Activated CD4-positive, alpha-beta memory T cell treated with anti-CD3 and anti-CD28 coated beads for 36 hours (primary cell): ENCODE data around the gene TTL. TPM values are rescaled to one million over a fixed set of nuclear protein-coding genes. Genes with fewer than 3 reads are reported as not detected.

Experiments used
- CTCF ChIA-PET: fragments of 350-600 bp; sonication (Branson Sonifier 250); formaldehyde crosslinking; loops from one replicate; lab custom pipeline; 2021; ENCODE audit warnings: antibody characterized with exemption, inconsistent platforms; lab: Charles Lee
- POLR2A ChIA-PET: fragments of 350-600 bp; sonication (Branson Sonifier 250); formaldehyde crosslinking; loops from one replicate; lab custom pipeline; 2021; ENCODE audit warnings: antibody characterized with exemption; lab: Charles Lee
- DNase-seq: peaks from one replicate; pipeline ENCODE4 v3.0.0-alpha.2; 2020
- H3K27ac Mint-ChIP-seq: one replicate; pipeline ENCODE4 v1.8.0; 2021; ENCODE audit warnings: mixed read lengths
- H3K27me3 Mint-ChIP-seq: one replicate; pipeline ENCODE4 v1.8.0; 2021; ENCODE audit warnings: mixed read lengths
- H3K36me3 Mint-ChIP-seq: one replicate; pipeline ENCODE4 v1.8.0; 2021; ENCODE audit warnings: mixed read lengths
- H3K4me1 Mint-ChIP-seq: one replicate; pipeline ENCODE4 v1.8.0; 2021; ENCODE audit warnings: low read depth, mixed read lengths
- H3K4me3 Mint-ChIP-seq: one replicate; pipeline ENCODE4 v1.8.0; 2021; ENCODE audit warnings: mild to moderate bottlenecking, mixed read lengths
- H3K9me3 Mint-ChIP-seq: one replicate; pipeline ENCODE4 v1.8.0; 2021; ENCODE audit warnings: mixed read lengths
- intact Hi-C: fragments of 100-400 bp; cut with micrococcal nuclease; formaldehyde crosslinking; loops from one replicate; pipeline ENCODE4 v1.15.1; 2023
- total RNA-seq, 2 experiments: library from RNA; stranded (reverse); gene quantifications; one replicate each; pipeline ENCODE4 v1.2.3, GENCODE V29; 2021

The TTL gene
- total RNA-seq, 2 experiments from 2014 or later = 36.7 to 39.0 TPM

- intact Hi-C loops = loop anchor here (1.0 to 5.0 kb wide), 5 partner anchors 49 to 224 kb away; partner anchors contain the start of genes CHCHD5, POLR1B, RGPD8 and ZC3H8
- peak overlapping the region; percentile 81 for H3K4me3 Mint-ChIP-seq
- peak overlapping the region; percentile 77 for H3K27ac Mint-ChIP-seq
- ChIA-PET CTCF (interaction anchor here (0.5 to 3.4 kb wide), 21 partner anchors 8 to 359 kb away, joined by 3 to 27 read pairs (median 4); partner anchors contain the start of gene POLR1B), POLR2A (interaction anchor here (1.0 kb wide), 1 partner anchor 222 kb away, joined by 3 read pairs; no protein-coding TSS in a partner anchor)
- no peaks in the 10 kb centered on the region for H3K27me3 Mint-ChIP-seq
- H3K4me1 Mint-ChIP-seq = peaks cover 28% of the 10 kb centered on the region
- H3K9me3 Mint-ChIP-seq = no peaks in the 10 kb centered on the region
- H3K36me3 Mint-ChIP-seq = peaks cover 12% of the 10 kb centered on the region
- DNase-seq = peak; percentile 92
Observed at GRCh38 chr2:112481050-112481527, 867 bp upstream of the TTL start.

- intact Hi-C loops = loop anchor here (5.0 kb wide), 3 partner anchors 50 to 225 kb away; partner anchors contain the start of genes RGPD8 and ZC3H8
- POLR2A ChIA-PET = interaction anchor here (0.7 kb wide), 1 partner anchor 294 kb away, joined by 3 read pairs; no protein-coding TSS in a partner anchor
- CTCF ChIA-PET = interaction anchor here (0.8 to 2.9 kb wide), 3 partner anchors 12 to 101 kb away, joined by 3 to 12 read pairs (median 5); no protein-coding TSS in a partner anchor
- peaks cover 12% of the 10 kb centered on the region for H3K36me3 Mint-ChIP-seq
- H3K9me3 Mint-ChIP-seq = no peaks in the 10 kb centered on the region
- H3K27ac Mint-ChIP-seq = peak overlapping the region; percentile 77
- H3K27me3 Mint-ChIP-seq = no peaks in the 10 kb centered on the region
- H3K4me1 Mint-ChIP-seq = peaks cover 41% of the 10 kb centered on the region
- peak; percentile 44 for DNase-seq
- peak overlapping the region; percentile 92 for H3K4me3 Mint-ChIP-seq
Observed at GRCh38 chr2:112482309-112483041, 519 bp downstream of the TTL start.

GRCh38 chr2:112483042-112483473 lies 1.1 kb downstream of the TTL start:
- Mint-ChIP-seq H3K9me3 (no peaks in the 10 kb centered on the region), H3K27me3 (no peaks in the 10 kb centered on the region), H3K36me3 (peaks cover 12% of the 10 kb centered on the region), H3K4me3 (peak overlapping the region; percentile 92), H3K27ac (peak overlapping the region; percentile 77), H3K4me1 (peaks cover 47% of the 10 kb centered on the region)
- DNase-seq = peak; percentile 25
- intact Hi-C loops = loop anchor here (5.0 kb wide), 3 partner anchors 51 to 226 kb away; partner anchors contain the start of genes RGPD8 and ZC3H8
- POLR2A ChIA-PET = interaction anchor here (0.7 kb wide), 1 partner anchor 295 kb away, joined by 3 read pairs; no protein-coding TSS in a partner anchor
- CTCF ChIA-PET = interaction anchor here (0.8 to 2.9 kb wide), 3 partner anchors 13 to 100 kb away, joined by 3 to 12 read pairs (median 5); no protein-coding TSS in a partner anchor

GRCh38 chr2:112483831-112484230 lies 1.9 kb downstream of the TTL start:
- H3K27me3 Mint-ChIP-seq = no peaks in the 10 kb centered on the region
- no peaks in the 10 kb centered on the region for H3K9me3 Mint-ChIP-seq
- H3K4me1 Mint-ChIP-seq = peaks cover 49% of the 10 kb centered on the region
- H3K4me3 Mint-ChIP-seq = peak overlapping the region; percentile 92
- peaks cover 12% of the 10 kb centered on the region for H3K36me3 Mint-ChIP-seq
- no peak for DNase-seq
- ChIA-PET CTCF (interaction anchor here (1.7 to 2.9 kb wide), 2 partner anchors 18 to 99 kb away, joined by 5 to 12 read pairs; no protein-coding TSS in a partner anchor), POLR2A (no interaction called here)
- no peak overlapping the region for H3K27ac Mint-ChIP-seq
- intact Hi-C loops = loop anchor here (5.0 kb wide), 3 partner anchors 52 to 227 kb away; partner anchors contain the start of genes RGPD8 and ZC3H8

GRCh38 chr2:112485849-112486248 lies 3.9 kb downstream of the TTL start:
- H3K4me3 Mint-ChIP-seq = no peak overlapping the region
- ChIA-PET CTCF (no interaction called here), POLR2A (no interaction called here)
- DNase-seq = no peak
- H3K27ac Mint-ChIP-seq = no peak overlapping the region
- H3K4me1 Mint-ChIP-seq = peaks cover 49% of the 10 kb centered on the region
- no peaks in the 10 kb centered on the region for H3K9me3 Mint-ChIP-seq
- intact Hi-C loops = no loop called here
- H3K36me3 Mint-ChIP-seq = peaks cover 12% of the 10 kb centered on the region
- no peaks in the 10 kb centered on the region for H3K27me3 Mint-ChIP-seq

- POLR2A ChIA-PET = no interaction called here
- CTCF ChIA-PET = no interaction called here
- Mint-ChIP-seq H3K9me3 (no peaks in the 10 kb centered on the region), H3K4me3 (no peak overlapping the region), H3K27ac (peak overlapping the region; percentile 44), H3K27me3 (no peaks in the 10 kb centered on the region), H3K36me3 (peaks cover 12% of the 10 kb centered on the region), H3K4me1 (peaks cover 47% of the 10 kb centered on the region)
- DNase-seq = peak; percentile 49
- intact Hi-C loops = no loop called here
Observed at GRCh38 chr2:112486895-112487294, 4.9 kb downstream of the TTL start.

GRCh38 chr2:112487444-112487961 lies 5.5 kb downstream of the TTL start:
- ChIA-PET CTCF (no interaction called here), POLR2A (no interaction called here)
- H3K4me3 Mint-ChIP-seq = no peak overlapping the region
- peaks cover 12% of the 10 kb centered on the region for H3K36me3 Mint-ChIP-seq
- H3K27me3 Mint-ChIP-seq = no peaks in the 10 kb centered on the region
- H3K4me1 Mint-ChIP-seq = peaks cover 47% of the 10 kb centered on the region
- intact Hi-C loops = no loop called here
- H3K27ac Mint-ChIP-seq = peak overlapping the region; percentile 34
- no peaks in the 10 kb centered on the region for H3K9me3 Mint-ChIP-seq
- DNase-seq = no peak

- H3K36me3 Mint-ChIP-seq = peaks cover 12% of the 10 kb centered on the region
- H3K4me3 Mint-ChIP-seq = no peak overlapping the region
- intact Hi-C loops = no loop called here
- ChIA-PET POLR2A (no interaction called here), CTCF (interaction anchor here (1.6 kb wide), 1 partner anchor 13 kb away, joined by 4 read pairs; no protein-coding TSS in a partner anchor)
- no peak for DNase-seq
- no peak overlapping the region for H3K27ac Mint-ChIP-seq
- peaks cover 45% of the 10 kb centered on the region for H3K4me1 Mint-ChIP-seq
- no peaks in the 10 kb centered on the region for H3K27me3 Mint-ChIP-seq
- H3K9me3 Mint-ChIP-seq = no peaks in the 10 kb centered on the region
Observed at GRCh38 chr2:112488201-112488600, 6.2 kb downstream of the TTL start.

- H3K36me3 Mint-ChIP-seq = no peaks in the 10 kb centered on the region
- peaks cover 17% of the 10 kb centered on the region for H3K4me1 Mint-ChIP-seq
- ChIA-PET CTCF (interaction anchor here (3.9 kb wide), 1 partner anchor 11 kb away, joined by 19 read pairs; no protein-coding TSS in a partner anchor), POLR2A (no interaction called here)
- no peak overlapping the region for H3K27ac Mint-ChIP-seq
- intact Hi-C loops = no loop called here
- H3K9me3 Mint-ChIP-seq = no peaks in the 10 kb centered on the region
- DNase-seq = no peak
- H3K4me3 Mint-ChIP-seq = no peak overlapping the region
- H3K27me3 Mint-ChIP-seq = no peaks in the 10 kb centered on the region
Observed at GRCh38 chr2:112491946-112492345, 10.0 kb downstream of the TTL start.

- intact Hi-C loops = no loop called here
- Mint-ChIP-seq H3K4me1 (peaks cover 7% of the 10 kb centered on the region), H3K27me3 (no peaks in the 10 kb centered on the region), H3K36me3 (no peaks in the 10 kb centered on the region), H3K4me3 (no peak overlapping the region), H3K9me3 (no peaks in the 10 kb centered on the region), H3K27ac (no peak overlapping the region)
- POLR2A ChIA-PET = no interaction called here
- no peak for DNase-seq
- CTCF ChIA-PET = interaction anchor here (0.6 to 3.9 kb wide), 2 partner anchors 12 to 31 kb away, joined by 3 to 19 read pairs; no protein-coding TSS in a partner anchor
Observed at GRCh38 chr2:112493048-112493447, 11.1 kb downstream of the TTL start.

GRCh38 chr2:112493858-112494648 lies 12.1 kb downstream of the TTL start:
- CTCF ChIA-PET = interaction anchor here (3.9 kb wide), 1 partner anchor 13 kb away, joined by 19 read pairs; no protein-coding TSS in a partner anchor
- Mint-ChIP-seq H3K36me3 (no peaks in the 10 kb centered on the region), H3K4me1 (peaks cover 5% of the 10 kb centered on the region), H3K27ac (no peak overlapping the region), H3K4me3 (no peak overlapping the region), H3K27me3 (no peaks in the 10 kb centered on the region), H3K9me3 (no peaks in the 10 kb centered on the region)
- DNase-seq = no peak
- POLR2A ChIA-PET = no interaction called here
- intact Hi-C loops = no loop called here
